H9 (cell line): ENCODE measurements around the gene ITGA4. TPM values are rescaled to one million over a fixed set of nuclear protein-coding genes. Genes with fewer than 3 reads are reported as not detected.

Experiments
- DNase-seq: peaks from one replicate; pipeline ENCODE4 v3.0.0-alpha.2; 2017
- H2AFZ ChIP-seq: one replicate; pipeline ENCODE4 v1.6.1; 2013; ENCODE audit warnings: mild to moderate bottlenecking, low read length, control low read depth, moderate library complexity
- H2AK5ac ChIP-seq: 2 replicates; pipeline ENCODE4 v1.6.1; 2013; ENCODE audit warnings: low read length, control low read depth, mixed read lengths; ENCODE audit not compliant: insufficient read length
- H2BK120ac ChIP-seq: one replicate; pipeline ENCODE4 v1.6.1; 2013; ENCODE audit warnings: low read depth, mild to moderate bottlenecking, low read length, control low read depth, inconsistent platforms; ENCODE audit not compliant: poor library complexity, severe bottlenecking
- H2BK12ac ChIP-seq: 2 replicates; pipeline ENCODE4 v1.6.1; 2013; ENCODE audit warnings: low read length, control low read depth, mixed read lengths, low read depth; ENCODE audit not compliant: insufficient read length
- H2BK15ac ChIP-seq: 2 replicates; pipeline ENCODE4 v1.6.1; 2013; ENCODE audit warnings: low read depth, low read length, control low read depth
- H2BK20ac ChIP-seq: one replicate; pipeline ENCODE4 v1.6.1; 2013; ENCODE audit warnings: low read depth, mild to moderate bottlenecking, low read length, control low read depth, inconsistent platforms; ENCODE audit not compliant: poor library complexity, severe bottlenecking
- H2BK5ac ChIP-seq: 2 replicates; pipeline ENCODE4 v1.6.1; 2013; ENCODE audit warnings: low read length, control low read depth, mixed read lengths; ENCODE audit not compliant: insufficient read length
- H3K14ac ChIP-seq: 2 replicates; pipeline ENCODE4 v1.6.1; 2013; ENCODE audit warnings: low read length, control low read depth; ENCODE audit not compliant: insufficient read depth
- H3K18ac ChIP-seq: 2 replicates; pipeline ENCODE4 v1.6.1; 2013; ENCODE audit warnings: low read depth, mild to moderate bottlenecking, mixed read lengths, low read length, control low read depth; ENCODE audit not compliant: insufficient read length
- H3K23ac ChIP-seq: 2 replicates; pipeline ENCODE4 v1.6.1; 2013; ENCODE audit warnings: low read length, control low read depth, mixed read lengths, low read depth; ENCODE audit not compliant: insufficient read length
- H3K23me2 ChIP-seq: 2 replicates; pipeline ENCODE4 v1.6.1; 2013; ENCODE audit warnings: low read depth, mild to moderate bottlenecking, mixed read lengths, low read length, control low read depth; ENCODE audit not compliant: insufficient read length, poor library complexity, severe bottlenecking
- H3K27ac ChIP-seq: 2 replicates; pipeline ENCODE4 v1.5.1; 2013; ENCODE audit warnings: low read length, control low read depth, mixed read lengths, low read depth; ENCODE audit not compliant: insufficient read length
- H3K27me3 ChIP-seq: 2 replicates; pipeline ENCODE4 v1.6.1; 2013; ENCODE audit warnings: low read length, control low read depth, inconsistent platforms; ENCODE audit not compliant: insufficient read depth
- H3K4ac ChIP-seq: 2 replicates; pipeline ENCODE4 v1.6.1; 2013; ENCODE audit warnings: low read depth, mild to moderate bottlenecking, control low read depth, inconsistent platforms, low read length, moderate library complexity
- H3K4me1 ChIP-seq: 2 replicates; pipeline ENCODE4 v1.6.1; 2013; ENCODE audit warnings: low read length, control low read depth, inconsistent platforms; ENCODE audit not compliant: insufficient read depth
- H3K4me2 ChIP-seq: 2 replicates; pipeline ENCODE4 v1.6.1; 2013; ENCODE audit warnings: low read length, control low read depth, mixed read lengths; ENCODE audit not compliant: insufficient read length, insufficient read depth
- H3K56ac ChIP-seq: 2 replicates; pipeline ENCODE4 v1.6.1; 2013; ENCODE audit warnings: low read depth, mild to moderate bottlenecking, mixed read lengths, low read length, control low read depth; ENCODE audit not compliant: insufficient read length
- H3K79me1 ChIP-seq: 2 replicates; pipeline ENCODE4 v1.6.1; 2013; ENCODE audit warnings: low read depth, mild to moderate bottlenecking, moderate library complexity, low read length, control low read depth, inconsistent platforms; ENCODE audit not compliant: insufficient read depth, poor library complexity, severe bottlenecking
- H3K79me2 ChIP-seq: 2 replicates; pipeline ENCODE4 v1.6.1; 2013; ENCODE audit warnings: low read length, control low read depth, inconsistent platforms; ENCODE audit not compliant: insufficient read depth
- H3K9ac ChIP-seq: 2 replicates; pipeline ENCODE4 v1.6.1; 2013; ENCODE audit warnings: low read length, control low read depth, mixed read lengths; ENCODE audit not compliant: insufficient read length; ENCODE audit errors: extremely low read depth
- H3K9me3 ChIP-seq: one replicate; pipeline ENCODE4 v1.6.1; 2013; ENCODE audit warnings: low read depth, low read length, inconsistent platforms; ENCODE audit not compliant: control insufficient read depth
- H3T11ph ChIP-seq: one replicate; pipeline ENCODE4 v1.6.1; 2013; ENCODE audit warnings: mild to moderate bottlenecking, low read length, control low read depth, inconsistent platforms
- H4K20me1 ChIP-seq: one replicate; pipeline ENCODE4 v1.6.1; 2013; ENCODE audit not compliant: control insufficient read depth, insufficient read length, insufficient read depth
- H4K5ac ChIP-seq: 2 replicates; pipeline ENCODE4 v1.6.1; 2013; ENCODE audit warnings: low read depth, mild to moderate bottlenecking, mixed read lengths, low read length, control low read depth; ENCODE audit not compliant: insufficient read length
- H4K8ac ChIP-seq: replicated peaks from 2 replicates; pipeline ENCODE4 v1.6.1; 2013; ENCODE audit warnings: low read length, control low read depth, mixed read lengths, low read depth; ENCODE audit not compliant: insufficient read length
- H4K91ac ChIP-seq: 2 replicates; pipeline ENCODE4 v1.6.1; 2013; ENCODE audit warnings: low read depth, mild to moderate bottlenecking, moderate library complexity, mixed read lengths, low read length, control low read depth; ENCODE audit not compliant: insufficient read length
- H3K27ac Mint-ChIP-seq, 3 experiments: 2 replicates in 2 of 3; 3 replicates in 1 of 3; pipeline ENCODE4 v1.8.0; 2020 to 2021; ENCODE audit warnings: mixed read lengths in 3 of 3, mild to moderate bottlenecking in 1 of 3, moderate library complexity in 1 of 3
- H3K27me3 Mint-ChIP-seq: 2 replicates; pipeline ENCODE4 v1.8.0; 2021; ENCODE audit warnings: low read depth, mild to moderate bottlenecking, moderate library complexity, mixed read lengths
- H3K36me3 Mint-ChIP-seq, 3 experiments: 2 replicates in 2 of 3; 3 replicates in 1 of 3; pipeline ENCODE4 v1.8.0; 2020 to 2021; ENCODE audit warnings: low read depth in 3 of 3, mixed read lengths in 3 of 3; ENCODE audit not compliant: insufficient read depth in 1 of 3
- H3K4me1 Mint-ChIP-seq, 2 experiments: 2 replicates each; pipeline ENCODE4 v1.8.0; 2020; ENCODE audit warnings: mixed read lengths in 2 of 2
- H3K4me3 Mint-ChIP-seq, 2 experiments: 2 replicates in 1 of 2; 3 replicates in 1 of 2; pipeline ENCODE4 v1.8.0; 2020 to 2021; ENCODE audit warnings: mild to moderate bottlenecking in 2 of 2, mixed read lengths in 2 of 2, moderate library complexity in 1 of 2
- H3K9me3 Mint-ChIP-seq, 2 experiments: 2 replicates in 1 of 2; 3 replicates in 1 of 2; pipeline ENCODE4 v1.8.0; 2020; ENCODE audit warnings: mild to moderate bottlenecking in 2 of 2, mixed read lengths in 2 of 2, moderate library complexity in 1 of 2
- CTCF ChIP-seq: fragments of 200-600 bp; sonication (generic); conservative IDR thresholded peaks from 3 replicates; pipeline ENCODE4 v1.8.0; 2021; ENCODE audit warnings: antibody characterized with exemption, mild to moderate bottlenecking
- WGBS: extraction: QIAGEN DNeasy Blood & Tissue Kit; methylation state at CpG from one replicate; pipeline ENCODE4 v1.1.7; 2013; ENCODE audit warnings: missing lambda C conversion rate, low lambda C conversion rate, mixed read lengths; ENCODE audit not compliant: insufficient read length; ENCODE audit errors: extremely low coverage; 5-methylcytosine and 5-hydroxymethylcytosine counted together
- total RNA-seq: library from RNA; stranded (reverse); gene quantifications from 2 replicates; pipeline ENCODE4 v1.2.1, GENCODE V29; 2021

Gene ITGA4
- total RNA-seq, 1 experiment from 2014 or later: 1.3 TPM

DNA sequence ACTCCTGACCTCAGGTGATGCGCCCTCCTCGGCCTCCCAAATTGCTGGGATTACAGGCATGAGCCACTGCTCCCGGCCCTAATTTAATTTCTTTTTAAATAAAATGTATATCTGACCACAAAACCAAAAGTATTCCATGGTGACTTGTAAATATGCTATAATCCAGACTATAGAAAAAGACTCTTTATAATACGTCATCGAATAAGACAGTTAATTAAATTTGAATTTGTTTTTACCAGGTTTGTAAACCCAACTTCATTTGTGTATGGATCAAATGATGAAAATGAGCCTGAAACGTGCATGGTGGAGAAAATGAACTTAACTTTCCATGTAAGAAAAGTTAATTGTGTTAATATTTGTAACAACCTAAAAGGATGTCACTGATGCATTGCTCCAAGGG is 69.9 kb downstream of the ITGA4 start:
- no peaks in the 10 kb centered on the region for H3K4me1 ChIP-seq
- no peaks in the 10 kb centered on the region for H3K23me2 ChIP-seq

More for the DNA sequence above, 69.9 kb downstream of the ITGA4 start:
- WGBS: no CpG with 5 or more reads among the region's 6 CpGs
- Histone ChIP-seq H3K4me2 (no peak overlapping the region), H3T11ph (no peak overlapping the region), H3K9me3 (no peaks in the 10 kb centered on the region), H3K4ac (no peak overlapping the region), H3K23ac (no peak overlapping the region), H4K20me1 (no peaks in the 10 kb centered on the region), H2BK20ac (no peak overlapping the region), H3K79me2 (no peaks in the 10 kb centered on the region), H4K91ac (no peak overlapping the region), H2AFZ (no peak overlapping the region), H3K9ac (no peak overlapping the region), H4K8ac (no peak overlapping the region), H3K27me3 (no peaks in the 10 kb centered on the region), H2BK15ac (no peak overlapping the region), H2AK5ac (no peak overlapping the region), H2BK12ac (no peak overlapping the region), H3K79me1 (no peaks in the 10 kb centered on the region), H3K27ac (no peak overlapping the region), H3K14ac (no peak overlapping the region), H2BK120ac (no peak overlapping the region), H4K5ac (no peak overlapping the region), H3K18ac (no peak overlapping the region), H2BK5ac (no peak overlapping the region), H3K56ac (no peak overlapping the region)
- Mint-ChIP-seq H3K27me3 (no peaks in the 10 kb centered on the region), H3K4me1 (no peaks in the 10 kb centered on the region), H3K4me3 (no peak overlapping the region), H3K27ac (no peak overlapping the region), H3K36me3 (no peaks in the 10 kb centered on the region), H3K9me3 (no peaks in the 10 kb centered on the region)
- no peak for TF ChIP-seq CTCF
- DNase-seq: no peak
